ENCODE data around the gene PTRHD1.

GRCh38 chr2:24783641-24784040 is 9.6 kb downstream of the PTRHD1 start:
- TF ChIP-seq CTCF (IDR thresholded peaks at IDR 0.05) (no peak), POLR2A (IDR thresholded peaks at IDR 0.05) (no peak)
